Activated T-helper 1 cell treated with Interleukin-2 at 50 U/mL for 16 hours (primary cell): ENCODE results near the gene FAM53A.

ENCODE experiments used
- DNase-seq: peaks from one replicate; pipeline ENCODE4 v3.0.0-alpha.2; 2020; ENCODE audit warnings: low read depth

Gene FAM53A

GRCh38 chr4:1683736-1684505, at the start of gene FAM53A:
TSS of gene FAM53A (minus strand) at chr4:1684313. CDS start at chr4:1668741, 15,572 bp downstream.
- DNase-seq, result peak; percentile 91

- no peak for DNase-seq
These were observed 48.8 kb upstream of the FAM53A start for GRCh38 chr4:1732911-1733310.

- DNase-seq, result no peak
These were observed 47.1 kb upstream of the FAM53A start for GRCh38 chr4:1731180-1731579.

- no peak for DNase-seq
These were observed 46.5 kb upstream of the FAM53A start for GRCh38 chr4:1730532-1731135.

- no peak for DNase-seq
These were observed 44.2 kb upstream of the FAM53A start for GRCh38 chr4:1728061-1728980.

- DNase-seq, result no peak
These were observed 43.3 kb upstream of the FAM53A start for GRCh38 chr4:1727117-1728031.

GRCh38 chr4:1726146-1726934, 42.2 kb upstream of the FAM53A start:
- DNase-seq, result peak; percentile 79

GRCh38 chr4:1725521-1725920, 41.4 kb upstream of the FAM53A start:
- no peak for DNase-seq

- DNase-seq, result no peak
These were observed 39.2 kb upstream of the FAM53A start for GRCh38 chr4:1723131-1723801.

GRCh38 chr4:1722551-1723118, 38.5 kb upstream of the FAM53A start:
- DNase-seq, result no peak

GRCh38 chr4:1721666-1722550, 37.8 kb upstream of the FAM53A start:
- DNase-seq, result no peak

- peak; percentile 92 for DNase-seq
These were observed 37.0 kb upstream of the FAM53A start, which contains the start of the genes TACC3 and TMEM129 for GRCh38 chr4:1721003-1721665. TSS of gene TACC3 (plus strand) at chr4:1721521. CDS start at chr4:1723422, 1,901 bp downstream. TSS of gene TMEM129 (minus strand) at chr4:1721323. CDS start at chr4:1720837, 486 bp downstream.

GRCh38 chr4:1720163-1720983, 36.3 kb upstream of the FAM53A start:
- DNase-seq, result no peak

GRCh38 chr4:1718095-1718850, 34.2 kb upstream of the FAM53A start:
- DNase-seq, result no peak

- DNase-seq, result no peak
These were observed 33.3 kb upstream of the FAM53A start for GRCh38 chr4:1717129-1718094.
